Measurements from ENCODE around the gene DOCK1.
A peak's percentile ranks its signal among the peaks of the same experiment; 100 is the strongest.

Gene DOCK1

DNA sequence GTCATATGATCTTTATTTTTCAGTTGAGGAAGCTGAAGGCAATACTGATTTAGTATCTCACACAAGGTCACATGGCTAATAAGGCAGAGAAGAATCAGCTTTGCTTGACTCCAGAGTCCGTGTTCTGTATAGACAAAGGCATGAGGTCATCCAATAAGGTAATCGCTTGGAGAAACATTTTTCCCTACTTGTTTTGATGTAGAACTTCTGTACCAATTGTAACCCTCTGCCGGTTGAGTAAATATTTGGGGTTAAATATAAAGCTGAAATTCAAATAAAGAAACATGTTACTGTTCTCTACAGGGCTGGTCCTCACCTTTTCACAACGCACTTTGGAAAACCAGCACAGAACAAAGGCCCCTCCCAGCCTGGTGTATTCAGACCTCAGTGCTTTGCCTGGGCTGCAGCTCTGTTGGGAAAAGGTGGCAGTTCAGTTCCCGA, 374.1 kb downstream of the DOCK1 start:
- Histone ChIP-seq H2AFZ (ENCODE audit: low read depth, low read length) (no peak overlapping the region), H3K4me3 (ENCODE audit: insufficient read depth in 1 of 2, low read depth in 1 of 2, low read length in 2 of 2) (no peak overlapping the region), H3K9me3 (ENCODE audit: control insufficient read depth, low read length) (no peaks in the 10 kb centered on the region), H3K18ac (ENCODE audit: low read depth in 1 of 2, low read length in 2 of 2) (no peak overlapping the region), H2BK12ac (ENCODE audit: low read length in 2 of 2) (no peak overlapping the region), H3K4ac (ENCODE audit: low read depth in 1 of 2, low read length in 2 of 2) (no peak overlapping the region), H2AK5ac (ENCODE audit: low read length, severe bottlenecking) (no peak overlapping the region), H3K27me3 (ENCODE audit: control insufficient read depth in 1 of 2, insufficient read depth in 1 of 2, low read length in 2 of 2) (no peaks in the 10 kb centered on the region), H2BK5ac (ENCODE audit: low read depth, low read length, poor library complexity, severe bottlenecking) (no peak overlapping the region), H3K23ac (ENCODE audit: low read length in 2 of 2) (no peak overlapping the region), H4K8ac (ENCODE audit: low read length) (no peak overlapping the region), H3K36me3 (ENCODE audit: control insufficient read depth in 1 of 2, insufficient read depth in 2 of 2, low read depth in 1 of 2, low read length in 2 of 2) (peaks cover 4 to 39% of the 10 kb centered on the region in 2 experiments), H2BK15ac (ENCODE audit: low read depth, poor library complexity, severe bottlenecking) (no peak overlapping the region), H3K14ac (ENCODE audit: low read length in 2 of 2) (no peak overlapping the region), H4K91ac (ENCODE audit: low read length) (no peak overlapping the region), H3K4me2 (ENCODE audit: low read length, poor library complexity, severe bottlenecking) (no peak overlapping the region), H3K27ac (ENCODE audit: low read length, poor library complexity, severe bottlenecking) (peak overlapping the region; percentile 79), H2BK120ac (ENCODE audit: low read depth, low read length) (no peak overlapping the region), H3K9ac (ENCODE audit: low read length) (no peak overlapping the region), H3K4me1 (ENCODE audit: control insufficient read depth, insufficient read depth, low read depth, low read length) (peaks cover 16% of the 10 kb centered on the region), H3K79me1 (replicated peaks; ENCODE audit: low read length, poor library complexity, severe bottlenecking) (peaks cover 12% of the 10 kb centered on the region)
- WGBS: 98% methylated on average over 3 of the region's 5 CpGs
- no peak for DNase-seq

DNA sequence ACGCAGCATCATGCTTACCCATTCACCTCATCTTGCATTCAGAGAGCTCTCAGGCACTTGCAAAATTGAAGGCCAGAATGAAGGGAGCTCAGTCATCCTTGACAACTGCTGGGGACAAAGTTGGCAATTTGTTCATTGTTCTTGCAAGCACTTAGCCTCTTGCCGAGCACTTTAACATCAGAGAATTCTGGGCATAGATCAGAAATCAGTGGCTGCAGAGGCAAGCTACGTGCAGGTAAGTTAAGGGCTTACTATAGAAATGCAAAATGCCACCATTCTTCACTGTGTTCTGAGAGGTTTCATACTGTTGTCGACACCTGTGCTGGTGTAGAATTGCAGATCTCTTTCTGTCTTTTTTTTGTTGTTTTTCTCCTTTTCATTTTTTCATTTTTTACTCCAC, 375.2 kb downstream of the DOCK1 start:
- Histone ChIP-seq H3K79me1 (replicated peaks; ENCODE audit: low read length, poor library complexity, severe bottlenecking) (peaks cover 10% of the 10 kb centered on the region), H3K14ac (ENCODE audit: low read length in 2 of 2) (no peak overlapping the region), H2AFZ (ENCODE audit: low read depth, low read length) (no peak overlapping the region), H3K18ac (ENCODE audit: low read depth in 1 of 2, low read length in 2 of 2) (no peak overlapping the region), H3K36me3 (ENCODE audit: control insufficient read depth in 1 of 2, insufficient read depth in 2 of 2, low read depth in 1 of 2, low read length in 2 of 2) (peaks cover 2 to 40% of the 10 kb centered on the region in 2 experiments), H2AK5ac (ENCODE audit: low read length, severe bottlenecking) (no peak overlapping the region), H2BK5ac (ENCODE audit: low read depth, low read length, poor library complexity, severe bottlenecking) (no peak overlapping the region), H2BK120ac (ENCODE audit: low read depth, low read length) (no peak overlapping the region), H3K4me1 (ENCODE audit: control insufficient read depth, insufficient read depth, low read depth, low read length) (peaks cover 16% of the 10 kb centered on the region), H4K8ac (ENCODE audit: low read length) (no peak overlapping the region), H2BK12ac (ENCODE audit: low read length in 2 of 2) (no peak overlapping the region), H3K27ac (ENCODE audit: low read length, poor library complexity, severe bottlenecking) (no peak overlapping the region), H3K9ac (ENCODE audit: low read length) (no peak overlapping the region), H3K9me3 (ENCODE audit: control insufficient read depth, low read length) (no peaks in the 10 kb centered on the region), H3K4me3 (ENCODE audit: insufficient read depth in 1 of 2, low read depth in 1 of 2, low read length in 2 of 2) (no peak overlapping the region), H3K23ac (ENCODE audit: low read length in 2 of 2) (no peak overlapping the region), H3K27me3 (ENCODE audit: control insufficient read depth in 1 of 2, insufficient read depth in 1 of 2, low read length in 2 of 2) (no peaks in the 10 kb centered on the region), H3K4ac (ENCODE audit: low read depth in 1 of 2, low read length in 2 of 2) (no peak overlapping the region), H3K4me2 (ENCODE audit: low read length, poor library complexity, severe bottlenecking) (no peak overlapping the region), H4K91ac (ENCODE audit: low read length) (no peak overlapping the region), H2BK15ac (ENCODE audit: low read depth, poor library complexity, severe bottlenecking) (no peak overlapping the region)
- DNase-seq: no peak
- 97% methylated on average over 3 of the region's 4 CpGs for WGBS

DNA sequence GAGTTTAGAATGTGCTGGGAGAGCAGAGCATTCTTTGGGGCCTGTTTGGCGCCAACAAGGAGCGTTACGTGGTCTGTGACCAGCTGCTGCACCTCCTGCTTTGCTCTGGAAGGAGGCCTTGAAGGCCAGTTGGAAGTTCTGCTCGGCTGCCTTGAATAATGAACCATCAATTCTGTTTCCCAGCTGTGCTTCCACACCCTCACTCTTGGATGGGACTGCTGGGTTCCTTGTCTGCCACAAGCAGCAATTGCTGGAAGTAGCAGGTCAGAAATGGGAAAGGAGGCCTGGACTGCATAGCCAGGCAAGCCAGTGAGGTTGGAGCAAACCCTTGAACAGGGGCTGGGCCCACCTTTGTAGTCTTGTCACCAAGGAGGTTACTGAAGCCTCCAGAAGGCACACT, 377.8 kb downstream of the DOCK1 start:
- Histone ChIP-seq H3K27me3 (ENCODE audit: control insufficient read depth in 1 of 2, insufficient read depth in 1 of 2, low read length in 2 of 2) (no peaks in the 10 kb centered on the region), H2BK120ac (ENCODE audit: low read depth, low read length) (no peak overlapping the region), H2AFZ (ENCODE audit: low read depth, low read length) (no peak overlapping the region), H3K9me3 (ENCODE audit: control insufficient read depth, low read length) (peaks cover 11% of the 10 kb centered on the region), H3K4me3 (ENCODE audit: insufficient read depth in 1 of 2, low read depth in 1 of 2, low read length in 2 of 2) (no peak overlapping the region), H3K79me1 (replicated peaks; ENCODE audit: low read length, poor library complexity, severe bottlenecking) (peaks cover 14% of the 10 kb centered on the region), H4K8ac (ENCODE audit: low read length) (no peak overlapping the region), H3K23ac (ENCODE audit: low read length in 2 of 2) (no peak overlapping the region), H2BK5ac (ENCODE audit: low read depth, low read length, poor library complexity, severe bottlenecking) (no peak overlapping the region), H4K91ac (ENCODE audit: low read length) (no peak overlapping the region), H3K14ac (ENCODE audit: low read length in 2 of 2) (no peak overlapping the region), H3K4me1 (ENCODE audit: control insufficient read depth, insufficient read depth, low read depth, low read length) (peaks cover 11% of the 10 kb centered on the region), H3K4me2 (ENCODE audit: low read length, poor library complexity, severe bottlenecking) (no peak overlapping the region), H3K27ac (ENCODE audit: low read length, poor library complexity, severe bottlenecking) (no peak overlapping the region), H2BK15ac (ENCODE audit: low read depth, poor library complexity, severe bottlenecking) (no peak overlapping the region), H3K36me3 (ENCODE audit: control insufficient read depth in 1 of 2, insufficient read depth in 2 of 2, low read depth in 1 of 2, low read length in 2 of 2) (peaks cover 6 to 51% of the 10 kb centered on the region in 2 experiments), H3K18ac (ENCODE audit: low read depth in 1 of 2, low read length in 2 of 2) (no peak overlapping the region), H2BK12ac (ENCODE audit: low read length in 2 of 2) (no peak overlapping the region), H2AK5ac (ENCODE audit: low read length, severe bottlenecking) (no peak overlapping the region), H3K9ac (ENCODE audit: low read length) (no peak overlapping the region), H3K4ac (ENCODE audit: low read depth in 1 of 2, low read length in 2 of 2) (peak overlapping the region in 1 of 2 experiments; percentile 5)
- WGBS: 96% methylated on average over 3 of the region's 4 CpGs
- no peak for DNase-seq

DNA sequence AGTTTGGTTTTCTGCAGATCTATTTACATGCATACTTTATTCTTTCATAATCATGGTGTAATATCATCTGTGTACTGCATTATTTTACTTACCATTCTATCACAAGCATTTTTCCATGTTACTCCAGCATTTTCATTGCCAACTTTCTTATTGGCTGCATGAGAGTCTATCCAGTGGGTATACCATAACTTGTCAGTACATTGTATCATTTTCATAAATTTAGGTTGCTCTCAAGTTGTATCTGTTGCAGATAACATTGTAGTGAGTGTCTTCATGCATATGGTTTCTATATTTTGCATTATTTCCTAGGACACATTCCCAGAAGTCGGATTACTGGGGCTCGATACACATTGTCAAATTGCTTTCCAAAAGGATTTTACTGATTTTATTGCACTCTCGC, 378.3 kb downstream of the DOCK1 start:
- H2AK5ac ChIP-seq (ENCODE audit: low read length, severe bottlenecking): no peak overlapping the region
- H3K4me3 ChIP-seq (ENCODE audit: insufficient read depth in 1 of 2, low read depth in 1 of 2, low read length in 2 of 2): no peak overlapping the region
- H3K4me2 ChIP-seq (ENCODE audit: low read length, poor library complexity, severe bottlenecking): no peak overlapping the region
- no peaks in the 10 kb centered on the region for H3K27me3 ChIP-seq (ENCODE audit: control insufficient read depth in 1 of 2, insufficient read depth in 1 of 2, low read length in 2 of 2)
- peaks cover 14% of the 10 kb centered on the region for H3K79me1 ChIP-seq (replicated peaks; ENCODE audit: low read length, poor library complexity, severe bottlenecking)
- DNase-seq: no peak
- H2AFZ ChIP-seq (ENCODE audit: low read depth, low read length): no peak overlapping the region
- no CpG with 5 or more reads among the region's 3 CpGs for WGBS
- no peak overlapping the region for H3K9ac ChIP-seq (ENCODE audit: low read length)
- H3K18ac ChIP-seq (ENCODE audit: low read depth in 1 of 2, low read length in 2 of 2): no peak overlapping the region
- H2BK5ac ChIP-seq (ENCODE audit: low read depth, low read length, poor library complexity, severe bottlenecking): no peak overlapping the region
- H3K27ac ChIP-seq (ENCODE audit: low read length, poor library complexity, severe bottlenecking): no peak overlapping the region
- no peak overlapping the region for H2BK15ac ChIP-seq (ENCODE audit: low read depth, poor library complexity, severe bottlenecking)
- no peak overlapping the region for H4K8ac ChIP-seq (ENCODE audit: low read length)
- peaks cover 9% of the 10 kb centered on the region for H3K4me1 ChIP-seq (ENCODE audit: control insufficient read depth, insufficient read depth, low read depth, low read length)
- no peak overlapping the region for H4K91ac ChIP-seq (ENCODE audit: low read length)
- no peak overlapping the region for H3K4ac ChIP-seq (ENCODE audit: low read depth in 1 of 2, low read length in 2 of 2)
- no peak overlapping the region for H3K14ac ChIP-seq (ENCODE audit: low read length in 2 of 2)
- H2BK12ac ChIP-seq (ENCODE audit: low read length in 2 of 2): no peak overlapping the region
- H3K23ac ChIP-seq (ENCODE audit: low read length in 2 of 2): no peak overlapping the region
- no peak overlapping the region for H2BK120ac ChIP-seq (ENCODE audit: low read depth, low read length)
- H3K9me3 ChIP-seq (ENCODE audit: control insufficient read depth, low read length): peaks cover 15% of the 10 kb centered on the region
- H3K36me3 ChIP-seq (ENCODE audit: control insufficient read depth in 1 of 2, insufficient read depth in 2 of 2, low read depth in 1 of 2, low read length in 2 of 2): peaks cover 6 to 51% of the 10 kb centered on the region in 2 experiments
